ENCODE measurements around the gene TEX52.

Gene TEX52

DNA sequence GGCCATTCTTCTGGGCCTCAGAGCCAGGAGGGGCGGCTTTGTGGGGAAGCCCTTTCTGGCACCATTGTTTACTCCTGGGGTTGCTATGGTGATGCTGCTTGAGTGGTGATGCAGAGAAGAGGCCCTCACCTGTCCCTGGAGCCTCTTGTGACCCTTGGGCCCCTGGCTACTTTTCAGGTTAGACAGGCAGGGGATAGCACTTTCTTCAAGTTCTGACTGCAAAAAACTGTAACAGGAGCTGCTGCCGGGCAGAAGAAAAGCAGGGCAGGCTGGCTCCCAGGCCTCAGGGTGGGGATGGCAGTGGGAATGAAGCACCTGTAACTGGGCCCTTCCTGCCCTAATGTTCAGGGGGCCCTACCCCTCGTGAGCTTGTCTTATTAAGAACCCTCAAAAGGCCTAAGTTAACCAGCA lies at the start of gene TEX52:
Gene TEX52, minus strand, starts transcription at position 19 of the 411 bp plus-strand sequence. Its CDS starts 13 bp downstream, at position 6.
- TF ChIP-seq, protein P1, sequence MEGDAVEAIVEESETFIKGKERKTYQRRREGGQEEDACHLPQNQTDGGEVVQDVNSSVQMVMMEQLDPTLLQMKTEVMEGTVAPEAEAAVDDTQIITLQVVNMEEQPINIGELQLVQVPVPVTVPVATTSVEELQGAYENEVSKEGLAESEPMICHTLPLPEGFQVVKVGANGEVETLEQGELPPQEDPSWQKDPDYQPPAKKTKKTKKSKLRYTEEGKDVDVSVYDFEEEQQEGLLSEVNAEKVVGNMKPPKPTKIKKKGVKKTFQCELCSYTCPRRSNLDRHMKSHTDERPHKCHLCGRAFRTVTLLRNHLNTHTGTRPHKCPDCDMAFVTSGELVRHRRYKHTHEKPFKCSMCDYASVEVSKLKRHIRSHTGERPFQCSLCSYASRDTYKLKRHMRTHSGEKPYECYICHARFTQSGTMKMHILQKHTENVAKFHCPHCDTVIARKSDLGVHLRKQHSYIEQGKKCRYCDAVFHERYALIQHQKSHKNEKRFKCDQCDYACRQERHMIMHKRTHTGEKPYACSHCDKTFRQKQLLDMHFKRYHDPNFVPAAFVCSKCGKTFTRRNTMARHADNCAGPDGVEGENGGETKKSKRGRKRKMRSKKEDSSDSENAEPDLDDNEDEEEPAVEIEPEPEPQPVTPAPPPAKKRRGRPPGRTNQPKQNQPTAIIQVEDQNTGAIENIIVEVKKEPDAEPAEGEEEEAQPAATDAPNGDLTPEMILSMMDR (IDR thresholded peaks at IDR 0.05; ENCODE audit: low read length, missing control alignments) = no peak
- no peak for DNase-seq (ENCODE audit: low read depth)
- H3K4me3 ChIP-seq (replicated peaks; ENCODE audit: low read depth, low read length) = no peak within 1 kb of the TSS

DNA sequence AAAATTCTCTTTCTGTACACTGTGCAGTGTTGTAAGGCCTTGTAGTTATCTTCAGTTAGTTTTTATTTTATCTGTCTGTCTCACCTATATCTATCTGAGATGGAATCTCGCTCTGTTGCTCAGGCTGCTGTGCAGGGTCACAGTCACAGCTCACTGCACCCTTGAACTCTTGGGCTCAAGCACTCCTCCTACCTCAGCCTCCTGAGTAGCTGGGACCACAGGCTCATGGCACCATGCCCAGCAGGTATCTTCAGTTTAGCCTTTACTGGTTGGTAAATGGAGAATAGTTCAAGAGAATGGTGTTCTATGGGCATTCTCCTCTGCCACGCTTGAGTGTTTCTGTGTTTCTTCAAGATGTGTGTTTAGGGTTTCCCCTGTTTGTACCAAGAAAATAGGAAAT lies 47.4 kb upstream of the TEX52 start:
- TF ChIP-seq, protein P1 (IDR thresholded peaks at IDR 0.05; ENCODE audit: low read length, missing control alignments) = no peak
- no peak for DNase-seq (ENCODE audit: low read depth)
- H3K4me3 ChIP-seq (replicated peaks; ENCODE audit: low read depth, low read length) = no peak overlapping the region

DNA sequence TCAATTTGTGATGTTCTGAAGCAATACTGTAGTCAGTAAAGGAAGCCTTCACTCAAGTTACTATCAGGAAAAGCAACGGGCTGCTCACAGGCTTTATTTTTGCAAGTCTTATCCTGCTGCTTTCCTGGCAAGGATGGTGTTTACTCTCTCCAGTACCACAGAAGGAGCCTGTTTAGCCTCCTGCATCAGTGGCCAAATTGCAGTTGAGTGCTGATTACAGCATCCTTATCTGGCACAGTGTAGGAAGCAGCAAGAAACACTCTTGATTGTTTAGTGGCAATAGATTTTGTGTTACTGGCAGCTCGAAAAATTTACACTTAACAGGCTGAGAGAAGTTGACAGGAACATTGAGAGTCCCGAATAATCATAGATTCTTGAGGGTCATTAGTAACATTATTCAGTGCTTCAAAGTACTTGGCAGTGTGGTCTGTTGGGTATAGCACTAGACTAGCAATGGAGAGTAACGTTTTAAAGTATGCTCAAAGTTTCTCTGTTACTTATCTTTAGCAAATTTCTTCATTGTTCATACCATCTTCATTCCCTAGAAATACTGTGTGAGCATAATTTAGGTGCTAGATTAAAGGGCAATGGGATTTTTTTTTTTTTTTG lies 45.5 kb upstream of the TEX52 start:
- no peak overlapping the region for H3K4me3 ChIP-seq (replicated peaks; ENCODE audit: low read depth, low read length)
- DNase-seq (ENCODE audit: low read depth) = peak; percentile 67

DNA sequence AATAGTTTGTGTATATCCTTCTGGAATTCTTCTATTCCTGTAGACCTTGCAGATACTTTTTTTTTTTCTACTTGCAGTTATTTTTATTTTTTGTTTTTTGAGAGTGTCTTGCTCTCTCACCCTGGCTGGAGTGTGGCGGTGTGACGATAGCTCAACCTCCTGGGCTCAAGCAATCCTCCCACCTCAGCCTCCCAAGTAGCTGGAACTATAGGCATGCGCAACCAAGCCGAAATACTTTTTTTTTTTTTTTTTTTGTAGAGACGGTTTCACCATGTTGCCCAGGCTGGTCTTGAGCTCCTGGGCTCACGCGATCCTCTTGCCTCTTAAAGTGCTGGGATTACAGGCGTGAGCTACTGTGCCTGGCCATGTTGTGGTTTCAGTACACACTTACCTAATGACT lies 43.8 kb upstream of the TEX52 start:
- no peak overlapping the region for H3K4me3 ChIP-seq (replicated peaks; ENCODE audit: low read depth, low read length)
- no peak for DNase-seq (ENCODE audit: low read depth)
- TF ChIP-seq, protein P1 (IDR thresholded peaks at IDR 0.05; ENCODE audit: low read length, missing control alignments) = no peak

More for the DNA sequence above, 45.5 kb upstream of the TEX52 start:
- TF ChIP-seq, protein P1 (IDR thresholded peaks at IDR 0.05; ENCODE audit: low read length, missing control alignments) = no peak

DNA sequence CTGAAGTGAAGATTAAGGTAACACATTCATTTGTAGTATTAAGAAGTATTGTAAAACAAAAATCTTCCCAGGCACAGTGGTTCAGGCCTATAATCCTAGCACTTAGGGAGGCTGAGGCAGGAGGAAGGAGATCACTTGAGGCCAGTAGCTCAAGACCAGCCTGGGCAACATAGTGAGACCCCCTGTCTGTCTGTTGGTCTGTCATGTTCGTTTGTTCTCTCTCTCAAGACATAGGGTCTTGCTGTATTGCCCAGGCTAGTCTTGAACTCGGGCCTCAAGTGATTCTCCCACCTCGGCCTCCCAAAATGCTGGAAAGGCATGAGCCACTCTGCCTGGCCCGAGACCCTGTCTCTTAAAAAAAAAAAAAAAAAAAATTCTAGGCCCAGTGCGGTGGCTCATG lies 40.6 kb upstream of the TEX52 start:
- TF ChIP-seq, protein P1 (IDR thresholded peaks at IDR 0.05; ENCODE audit: low read length, missing control alignments) = no peak
- no peak for DNase-seq (ENCODE audit: low read depth)
- no peak overlapping the region for H3K4me3 ChIP-seq (replicated peaks; ENCODE audit: low read depth, low read length)

DNA sequence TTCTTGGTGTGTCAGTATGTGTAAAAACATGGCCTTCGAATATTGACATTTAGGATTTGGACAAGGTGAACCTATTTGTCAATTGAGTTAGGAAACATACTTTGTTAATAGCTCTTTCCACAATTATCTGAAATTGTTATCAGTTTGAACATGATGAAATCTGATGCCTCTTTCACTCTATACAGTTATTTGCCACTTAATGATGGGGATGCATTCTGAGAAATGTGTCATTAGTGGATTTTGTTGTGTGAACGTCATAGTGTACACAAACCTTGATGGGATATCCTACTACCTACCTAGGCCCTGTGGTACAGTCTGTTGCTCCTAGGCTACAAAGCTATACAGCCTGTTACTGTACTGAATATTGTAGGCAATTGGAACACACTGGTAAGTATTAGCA lies 38.7 kb upstream of the TEX52 start:
- H3K4me3 ChIP-seq (replicated peaks; ENCODE audit: low read depth, low read length) = no peak overlapping the region
- TF ChIP-seq, protein P1 (IDR thresholded peaks at IDR 0.05; ENCODE audit: low read length, missing control alignments) = no peak
- DNase-seq (ENCODE audit: low read depth) = no peak

DNA sequence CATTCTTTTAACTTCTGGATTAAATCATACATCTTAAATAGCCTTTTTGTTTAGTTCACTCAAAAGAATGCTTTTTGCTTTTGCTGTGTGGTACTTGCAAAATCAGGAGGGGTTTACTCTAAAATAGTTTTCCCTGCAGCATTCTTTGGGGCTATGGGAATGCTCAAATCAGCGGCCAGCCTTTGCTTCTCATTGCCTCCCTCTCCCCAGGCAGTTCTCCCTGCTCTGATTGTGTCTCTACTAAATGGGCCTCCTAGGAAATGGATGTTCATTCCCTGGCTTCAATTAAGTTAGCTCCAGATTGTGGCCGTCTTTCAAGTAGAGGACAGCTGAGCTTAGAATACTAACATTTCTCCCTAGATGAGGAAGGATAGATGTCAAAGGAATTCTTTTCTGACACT lies 38.2 kb upstream of the TEX52 start:
- H3K4me3 ChIP-seq (replicated peaks; ENCODE audit: low read depth, low read length) = no peak overlapping the region
- no peak for DNase-seq (ENCODE audit: low read depth)

More for the DNA sequence above, 38.2 kb upstream of the TEX52 start:
- TF ChIP-seq, protein P1 (IDR thresholded peaks at IDR 0.05; ENCODE audit: low read length, missing control alignments) = no peak
